HepG2 (cell line): ENCODE results near the gene MDFIC. TPM values are rescaled to one million over a fixed set of nuclear protein-coding genes. Genes with fewer than 3 reads are reported as not detected.

ENCODE experiments used
- ATAC-seq: fragments of 200-7000 bp; cut with Tn5 transposase; 3 replicates; pipeline ENCODE4 v1.9.1; 2020; ENCODE audit warnings: mild to moderate bottlenecking, moderate library complexity
- BruUV-seq: library from RNA; stranded (reverse); fragments of 400-500 nt; replicated peaks from 2 replicates; lab custom pipeline; 2021; lab: Mats Ljungman, UMichigan
- CTCF ChIA-PET: fragments of 300-600 bp; formaldehyde crosslinking; extraction: SDS; loops from one replicate; lab custom pipeline; 2021; ENCODE audit warnings: low total read pairs, inconsistent platforms, low intra/inter-chr PET ratio; lab: Yijun Ruan, JAX
- POLR2A ChIA-PET: fragments of 350-600 bp; sonication (Branson Sonifier 250); formaldehyde crosslinking; loops from one replicate; lab custom pipeline; 2020; ENCODE audit warnings: antibody characterized with exemption, inconsistent platforms; lab: Yijun Ruan, JAX
- DNase-seq: peaks from one replicate; pipeline ENCODE4 v3.0.0-alpha.2; 2015; ENCODE audit warnings: low spot score
- FAIRE-seq: peaks from 3 replicates; lab custom pipeline; 2011; peaks lifted over from hg19 to GRCh38; lab: Jason Lieb, UNC
- H2AFZ ChIP-seq: one replicate; pipeline ENCODE4 v1.6.1; 2011; ENCODE audit warnings: low read length, inconsistent platforms
- H3K27ac ChIP-seq: fragments of 300-600 bp; 3 replicates; pipeline ENCODE4 v1.8.0; 2011; ENCODE audit warnings: mixed run types, mild to moderate bottlenecking, mixed read lengths, low read length, inconsistent platforms; ENCODE audit not compliant: insufficient read depth; ENCODE audit errors: extremely low read length
- H3K27me3 ChIP-seq, 2 experiments: fragments of 200-600 bp in 1 of 2; 2 replicates in 1 of 2; 3 replicates in 1 of 2; pipeline versions ENCODE4 v1.6.0 to v1.8.0; 2011; ENCODE audit warnings: low read length in 2 of 2, mild to moderate bottlenecking in 2 of 2, moderate library complexity in 2 of 2, inconsistent platforms in 1 of 2; ENCODE audit not compliant: insufficient read depth in 2 of 2, control insufficient read depth in 1 of 2
- H3K36me3 ChIP-seq, 2 experiments: fragments of 200-600 bp in 1 of 2; replicated peaks in 1 of 2; 2 replicates in 1 of 2; 3 replicates in 1 of 2; pipeline versions ENCODE4 v1.5.1 to v1.8.0; 2011; ENCODE audit warnings: low read length in 2 of 2, inconsistent platforms in 1 of 2; ENCODE audit not compliant: insufficient read depth in 2 of 2, control insufficient read depth in 1 of 2
- H3K4me1 ChIP-seq: 2 replicates; pipeline ENCODE4 v1.5.1; 2012; ENCODE audit warnings: low read length, inconsistent platforms; ENCODE audit not compliant: insufficient read depth
- H3K4me2 ChIP-seq: 2 replicates; pipeline ENCODE4 v1.6.0; 2011; ENCODE audit warnings: low read depth, low read length, inconsistent platforms
- H3K4me3 ChIP-seq, 3 experiments: fragments of 200-600 bp in 1 of 3; sonication (generic), shearing (Covaris generic) in 1 of 3; replicated peaks in 1 of 3; 2 replicates each; pipeline ENCODE4 v1.5.1; 2011 to 2016; ENCODE audit warnings: low read length in 3 of 3, inconsistent platforms in 2 of 3, low read depth in 2 of 3, mild to moderate bottlenecking in 2 of 3, control low read depth in 1 of 3, mixed read lengths in 1 of 3; ENCODE audit not compliant: insufficient read depth in 1 of 3
- H3K79me2 ChIP-seq: one replicate; pipeline ENCODE4 v1.6.1; 2011; ENCODE audit warnings: low read length, inconsistent platforms; ENCODE audit not compliant: insufficient read depth
- H3K9ac ChIP-seq: 2 replicates; pipeline ENCODE4 v1.6.0; 2011; ENCODE audit warnings: mild to moderate bottlenecking, low read depth, low read length, inconsistent platforms; ENCODE audit not compliant: insufficient read depth
- H3K9me3 ChIP-seq: 2 replicates; pipeline ENCODE4 v1.5.1; 2012; ENCODE audit warnings: mild to moderate bottlenecking, low read length
- H4K20me1 ChIP-seq: 2 replicates; pipeline ENCODE4 v1.6.0; 2011; ENCODE audit warnings: inconsistent platforms, mild to moderate bottlenecking, low read length, moderate library complexity; ENCODE audit not compliant: insufficient read depth
- ATF7 ChIP-seq, 2 experiments: fragments of 450-650 bp in 1 of 2; sonication (generic) in 1 of 2; formaldehyde crosslinking in 1 of 2; IDR thresholded peaks; 2 replicates each; pipeline versions ENCODE4 v1.4.0 to v1.6.1; 2016 to 2020; ENCODE audit warnings: antibody characterized with exemption in 1 of 2, mild to moderate bottlenecking in 1 of 2, missing genetic modification reagents in 1 of 2
- FOXP1 ChIP-seq, 2 experiments: fragments of 450-650 bp in 1 of 2; IDR thresholded peaks; 2 replicates each; pipeline ENCODE4 v1.6.1; 2017 to 2018; ENCODE audit warnings: antibody characterized with exemption in 1 of 2
- IRF9 ChIP-seq: sonication (generic); formaldehyde crosslinking; IDR thresholded peaks from 2 replicates; pipeline ENCODE4 v1.8.0; 2022; ENCODE audit warnings: missing genetic modification reagents, mild to moderate bottlenecking, borderline replicate concordance
- TCF12 ChIP-seq, 2 experiments: fragments of 450-650 bp in 1 of 2; sonication (generic) in 1 of 2; formaldehyde crosslinking in 1 of 2; IDR thresholded peaks; 2 replicates each; pipeline versions ENCODE4 v1.6.1 to v1.8.0; 2017 to 2022; ENCODE audit warnings: antibody characterized with exemption in 1 of 2, mild to moderate bottlenecking in 1 of 2, missing genetic modification reagents in 1 of 2, moderate library complexity in 1 of 2
- U2AF1 ChIP-seq: fragments of 200-400 bp; formaldehyde crosslinking; optimal IDR thresholded peaks from 2 replicates; pipeline ENCODE3; 2017; ENCODE audit warnings: mild to moderate bottlenecking, low read depth, low read length
- ZBTB10 ChIP-seq: sonication (generic); formaldehyde crosslinking; IDR thresholded peaks from 2 replicates; pipeline ENCODE4 v1.4.0; 2020; ENCODE audit warnings: missing genetic modification reagents, borderline replicate concordance
- ZBTB43 ChIP-seq: sonication (generic); formaldehyde crosslinking; conservative IDR thresholded peaks from 2 replicates; pipeline ENCODE4 v1.4.0; 2020; ENCODE audit warnings: missing genetic modification reagents
- ZNF468 ChIP-seq: sonication (generic); formaldehyde crosslinking; IDR thresholded peaks from 2 replicates; pipeline ENCODE4 v1.8.0; 2022; ENCODE audit warnings: mild to moderate bottlenecking, moderate library complexity, missing genetic modification reagents
- WGBS: methylation state at CpG from one replicate; pipeline ENCODE4 v1.1.6; 2017; ENCODE audit warnings: low lambda C conversion rate; 5-methylcytosine and 5-hydroxymethylcytosine counted together
- in situ Hi-C: cut with HindIII; loops from 2 replicates; pipeline ENCODE4 v1.10.0; 2017; ENCODE audit warnings: low pct_unique_long_range_greater_than_20kb; ENCODE audit not compliant: extremely low pct_ligation_motif_present
- intact Hi-C: fragments of 100-400 bp; cut with micrococcal nuclease; formaldehyde crosslinking; loops from one replicate; pipeline ENCODE4 v1.10.0; 2022; ENCODE audit not compliant: unreplicated experiment
- polyA plus RNA-seq, 8 experiments: library from polyadenylated mRNA; depleted of rRNA in 3 of 8; stranded (reverse) in 7 of 8; unstranded in 1 of 8; fragments of >200 nt; fragmentation: Illumina TruSeq in 4 of 8; extraction: Trizol in 4 of 8; gene quantifications; 2 replicates each; pipeline versions ENCODE4 v1.2.1 to v1.2.3, GENCODE V29; 2011 to 2016; ENCODE audit warnings: low read depth in 4 of 8, missing spikeins in 1 of 8, mixed read lengths in 1 of 8; ENCODE audit not compliant: insufficient read depth in 1 of 8
- total RNA-seq, 5 experiments: library from RNA; depleted of rRNA; stranded (reverse); fragments of >200 nt; fragmentation: Illumina TruSeq; extraction: Trizol; gene quantifications; 2 replicates each; pipeline ENCODE4 v1.2.3, GENCODE V29; 2016; ENCODE audit warnings: low read depth in 1 of 5
- TF ChIP-seq, protein P1 (sequence below): sonication (generic); formaldehyde crosslinking; IDR thresholded peaks from 2 replicates; pipeline ENCODE4 v1.4.0; 2020; ENCODE audit warnings: low read depth, mild to moderate bottlenecking, missing genetic modification reagents

The MDFIC gene
- total and polyA plus RNA-seq, 2 of the 13 experiments (the other 11 are each of a cell fraction or from before 2014, with no cell fraction given), result 0.13 TPM; not detected in 1

GRCh38 chr7:115047958-115048720, 126.2 kb downstream of the MDFIC start:
- H3K79me2 ChIP-seq, result no peaks in the 10 kb centered on the region
- no peaks in the 10 kb centered on the region for H3K36me3 ChIP-seq
- H3K27ac ChIP-seq, result no peak overlapping the region
- no peak overlapping the region for H3K4me3 ChIP-seq
- no peak for FAIRE-seq
- no TSS peak for BruUV-seq
- intact Hi-C loops (no loop called here), in situ Hi-C loops (no loop called here)
- no peaks in the 10 kb centered on the region for H4K20me1 ChIP-seq
- no peak for DNase-seq
- TF ChIP-seq FOXP1 (IDR thresholded peaks at IDR 0.05), result no peak
- TF ChIP-seq FOXP1 (CRISPR knock-in tag; IDR thresholded peaks at IDR 0.05), result no peak
- peak; percentile 71; the same call in 1 of the 2 replicates for TF ChIP-seq ATF7 (IDR thresholded peaks at IDR 0.05)
- no peak for TF ChIP-seq ATF7 (CRISPR knock-in tag; IDR thresholded peaks at IDR 0.05)
- TF ChIP-seq, protein P1, sequence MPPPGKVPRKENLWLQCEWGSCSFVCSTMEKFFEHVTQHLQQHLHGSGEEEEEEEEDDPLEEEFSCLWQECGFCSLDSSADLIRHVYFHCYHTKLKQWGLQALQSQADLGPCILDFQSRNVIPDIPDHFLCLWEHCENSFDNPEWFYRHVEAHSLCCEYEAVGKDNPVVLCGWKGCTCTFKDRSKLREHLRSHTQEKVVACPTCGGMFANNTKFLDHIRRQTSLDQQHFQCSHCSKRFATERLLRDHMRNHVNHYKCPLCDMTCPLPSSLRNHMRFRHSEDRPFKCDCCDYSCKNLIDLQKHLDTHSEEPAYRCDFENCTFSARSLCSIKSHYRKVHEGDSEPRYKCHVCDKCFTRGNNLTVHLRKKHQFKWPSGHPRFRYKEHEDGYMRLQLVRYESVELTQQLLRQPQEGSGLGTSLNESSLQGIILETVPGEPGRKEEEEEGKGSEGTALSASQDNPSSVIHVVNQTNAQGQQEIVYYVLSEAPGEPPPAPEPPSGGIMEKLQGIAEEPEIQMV, result no peak
- TF ChIP-seq U2AF1, result no peak
- H3K4me1 ChIP-seq, result no peaks in the 10 kb centered on the region
- 14% methylated on average over 6 of the region's 6 CpGs for WGBS
- no peak overlapping the region for H3K9ac ChIP-seq
- no peaks in the 10 kb centered on the region for H3K27me3 ChIP-seq
- H3K4me2 ChIP-seq, result no peak overlapping the region
- CTCF ChIA-PET, result no interaction called here
- peaks cover 5% of the 10 kb centered on the region; the same call in 1 of the 2 replicates for H3K9me3 ChIP-seq
- H2AFZ ChIP-seq, result no peak overlapping the region
- POLR2A ChIA-PET, result no interaction called here
- ATAC-seq, result no peak

DNA sequence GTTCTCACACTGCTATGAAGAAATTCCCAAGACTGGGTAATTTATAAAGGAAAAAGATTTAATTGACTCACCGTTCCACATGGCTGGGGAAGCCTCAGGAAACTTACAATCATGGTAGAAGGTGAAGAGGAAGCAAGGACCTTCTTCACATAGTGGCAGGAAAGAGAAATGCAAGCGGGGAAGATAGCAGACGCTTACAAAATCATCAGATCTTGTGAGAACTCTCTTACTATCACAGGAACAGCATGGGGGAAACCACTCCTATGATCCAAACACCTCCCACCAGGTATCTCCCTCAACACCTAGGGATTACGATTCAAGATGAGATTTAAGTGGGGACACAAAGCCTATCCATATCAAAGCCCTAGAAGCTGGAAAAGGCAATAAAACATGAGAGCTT, 130.8 kb downstream of the MDFIC start:
- Histone ChIP-seq H2AFZ (no peak overlapping the region), H3K27me3 (no peaks in the 10 kb centered on the region; a peak in 1 of 5 replicates), H3K4me3 (no peak overlapping the region), H3K4me1 (no peaks in the 10 kb centered on the region), H3K36me3 (no peaks in the 10 kb centered on the region), H3K9me3 (peaks cover 5% of the 10 kb centered on the region; the same call in 1 of the 2 replicates), H3K9ac (no peak overlapping the region), H3K4me2 (no peak overlapping the region), H3K27ac (no peak overlapping the region), H4K20me1 (no peaks in the 10 kb centered on the region), H3K79me2 (no peaks in the 10 kb centered on the region)
- POLR2A ChIA-PET, result no interaction called here
- FAIRE-seq, result no peak
- ATAC-seq, result no peak
- in situ Hi-C loops (no loop called here), intact Hi-C loops (no loop called here)
- DNase-seq, result no peak
- BruUV-seq, result no TSS peak
- WGBS, result 27% methylated on average over 4 of the region's 4 CpGs
- CTCF ChIA-PET, result no interaction called here
- no peak for TF ChIP-seq IRF9 (CRISPR knock-in tag)
- no peak for TF ChIP-seq ZBTB10
- TF ChIP-seq ZBTB43 (CRISPR knock-in tag), result no peak
- TF ChIP-seq TCF12 (IDR thresholded peaks at IDR 0.05), result no peak
- no peak for TF ChIP-seq TCF12 (CRISPR knock-in tag; IDR thresholded peaks at IDR 0.05)
- no peak for TF ChIP-seq ZNF468 (CRISPR knock-in tag)
